HG03159 (cell line): ENCODE results near the gene OLA1.

Source experiments
- ATAC-seq: cut with Tn5 transposase; IDR thresholded peaks from one replicate; pipeline ENCODE4 v1.9.1; 2021; ENCODE audit warnings: mild to moderate bottlenecking, moderate library complexity; ENCODE audit not compliant: unreplicated experiment

Gene OLA1

GRCh38 chr2:174122185-174122584 lies 126.1 kb downstream of the OLA1 start:
- no peak for ATAC-seq

- ATAC-seq = no peak
Measured at GRCh38 chr2:174121612-174122011, 126.7 kb downstream of the OLA1 start.

- no peak for ATAC-seq
Measured at GRCh38 chr2:174121175-174121574, 127.2 kb downstream of the OLA1 start.

- no peak for ATAC-seq
Measured at GRCh38 chr2:174120346-174120745, 128.0 kb downstream of the OLA1 start.

GRCh38 chr2:174117951-174118930 lies 130.1 kb downstream of the OLA1 start:
- no peak for ATAC-seq

GRCh38 chr2:174112073-174112472 lies 136.3 kb downstream of the OLA1 start:
- no peak for ATAC-seq

GRCh38 chr2:174108579-174108978 lies 139.8 kb downstream of the OLA1 start:
- no peak for ATAC-seq

- no peak for ATAC-seq
Measured at GRCh38 chr2:174106736-174107135, 141.6 kb downstream of the OLA1 start.

GRCh38 chr2:174094542-174094941 lies 153.8 kb downstream of the OLA1 start:
- ATAC-seq = no peak

GRCh38 chr2:174090476-174090875 lies 157.9 kb downstream of the OLA1 start:
- ATAC-seq = no peak

GRCh38 chr2:174088706-174089460 lies 159.4 kb downstream of the OLA1 start:
- no peak for ATAC-seq

GRCh38 chr2:174086708-174087107 lies 161.6 kb downstream of the OLA1 start:
- ATAC-seq = no peak

GRCh38 chr2:174085781-174086180 lies 162.6 kb downstream of the OLA1 start:
- ATAC-seq = no peak

- no peak for ATAC-seq
Measured at GRCh38 chr2:174083843-174084458, 164.4 kb downstream of the OLA1 start.

GRCh38 chr2:174080672-174081121 lies 167.6 kb downstream of the OLA1 start:
- no peak for ATAC-seq

GRCh38 chr2:174078275-174078674 lies 170.1 kb downstream of the OLA1 start:
- ATAC-seq = no peak

- ATAC-seq = no peak
Measured at GRCh38 chr2:174076975-174077374, 171.4 kb downstream of the OLA1 start.

GRCh38 chr2:174076040-174076439 lies 172.3 kb downstream of the OLA1 start:
- ATAC-seq = no peak

GRCh38 chr2:174074831-174075230 lies 173.5 kb downstream of the OLA1 start:
- ATAC-seq = no peak

- ATAC-seq = no peak
Measured at GRCh38 chr2:174072857-174073256, 175.5 kb downstream of the OLA1 start.

- ATAC-seq = no peak
Measured at GRCh38 chr2:174072069-174072468, 176.3 kb downstream of the OLA1 start.
